ENCODE results near the gene KIDINS220.

DNA sequence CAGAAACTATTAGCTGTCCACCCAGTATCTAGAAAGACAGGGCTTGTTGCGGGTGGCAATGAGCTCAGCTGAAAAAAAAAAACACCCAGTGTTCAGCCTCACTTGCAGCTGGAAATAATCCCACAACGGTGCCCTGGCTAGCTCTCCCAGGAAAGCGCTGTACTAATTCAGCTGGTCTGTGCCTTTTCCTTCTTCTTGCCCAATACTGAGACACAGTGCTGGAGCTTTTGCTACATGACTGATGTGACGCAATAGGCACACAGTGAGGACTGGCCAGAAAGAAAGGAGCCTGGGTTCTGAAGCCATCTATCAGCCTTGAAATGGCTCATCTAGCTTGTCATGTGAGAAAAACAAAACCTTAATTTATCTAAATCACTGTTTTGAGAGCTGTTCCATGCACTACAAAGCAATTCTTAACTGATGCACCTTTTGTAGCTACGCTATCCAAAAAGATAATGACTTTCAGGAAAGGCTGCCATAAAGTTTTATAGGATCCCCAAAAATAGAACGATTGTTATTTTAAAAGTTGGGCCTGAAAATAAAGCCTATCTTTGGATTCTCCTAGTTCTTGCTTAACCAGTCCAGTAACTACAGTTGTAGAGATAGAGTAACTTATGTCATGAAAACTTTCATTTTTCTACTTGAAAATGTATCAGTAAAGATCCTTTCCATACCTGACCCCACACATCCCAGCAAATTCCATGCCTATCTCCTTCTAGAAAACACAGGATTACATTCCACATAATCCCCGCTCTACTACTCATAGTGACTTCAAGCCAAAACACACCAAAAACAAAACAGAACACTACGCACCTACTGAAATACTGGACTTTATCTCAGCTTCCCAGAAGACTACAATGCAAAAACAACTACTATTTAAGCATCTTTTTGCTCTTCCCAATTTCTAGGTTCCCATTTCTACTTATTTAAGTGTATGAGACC, 15.9 kb downstream of the KIDINS220 start:
- TF ChIP-seq MAZ (IDR thresholded peaks at IDR 0.05; ENCODE audit: borderline replicate concordance, low read depth, low read length), result no peak
- no peak for TF ChIP-seq MAZ (CRISPR knock-in tag; IDR thresholded peaks at IDR 0.05; ENCODE audit: low read depth)
- no peak for TF ChIP-seq RNF2 (conservative IDR thresholded peaks at IDR 0.05; ENCODE audit: low read depth)
- no peak for TF ChIP-seq ZBTB8A (CRISPR knock-in tag; IDR thresholded peaks at IDR 0.05; ENCODE audit: borderline replicate concordance, low read depth)
- TF ChIP-seq, protein P1, sequence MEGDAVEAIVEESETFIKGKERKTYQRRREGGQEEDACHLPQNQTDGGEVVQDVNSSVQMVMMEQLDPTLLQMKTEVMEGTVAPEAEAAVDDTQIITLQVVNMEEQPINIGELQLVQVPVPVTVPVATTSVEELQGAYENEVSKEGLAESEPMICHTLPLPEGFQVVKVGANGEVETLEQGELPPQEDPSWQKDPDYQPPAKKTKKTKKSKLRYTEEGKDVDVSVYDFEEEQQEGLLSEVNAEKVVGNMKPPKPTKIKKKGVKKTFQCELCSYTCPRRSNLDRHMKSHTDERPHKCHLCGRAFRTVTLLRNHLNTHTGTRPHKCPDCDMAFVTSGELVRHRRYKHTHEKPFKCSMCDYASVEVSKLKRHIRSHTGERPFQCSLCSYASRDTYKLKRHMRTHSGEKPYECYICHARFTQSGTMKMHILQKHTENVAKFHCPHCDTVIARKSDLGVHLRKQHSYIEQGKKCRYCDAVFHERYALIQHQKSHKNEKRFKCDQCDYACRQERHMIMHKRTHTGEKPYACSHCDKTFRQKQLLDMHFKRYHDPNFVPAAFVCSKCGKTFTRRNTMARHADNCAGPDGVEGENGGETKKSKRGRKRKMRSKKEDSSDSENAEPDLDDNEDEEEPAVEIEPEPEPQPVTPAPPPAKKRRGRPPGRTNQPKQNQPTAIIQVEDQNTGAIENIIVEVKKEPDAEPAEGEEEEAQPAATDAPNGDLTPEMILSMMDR (CRISPR knock-in tag; IDR thresholded peaks at IDR 0.05), result no peak
- TF ChIP-seq, protein P2, sequence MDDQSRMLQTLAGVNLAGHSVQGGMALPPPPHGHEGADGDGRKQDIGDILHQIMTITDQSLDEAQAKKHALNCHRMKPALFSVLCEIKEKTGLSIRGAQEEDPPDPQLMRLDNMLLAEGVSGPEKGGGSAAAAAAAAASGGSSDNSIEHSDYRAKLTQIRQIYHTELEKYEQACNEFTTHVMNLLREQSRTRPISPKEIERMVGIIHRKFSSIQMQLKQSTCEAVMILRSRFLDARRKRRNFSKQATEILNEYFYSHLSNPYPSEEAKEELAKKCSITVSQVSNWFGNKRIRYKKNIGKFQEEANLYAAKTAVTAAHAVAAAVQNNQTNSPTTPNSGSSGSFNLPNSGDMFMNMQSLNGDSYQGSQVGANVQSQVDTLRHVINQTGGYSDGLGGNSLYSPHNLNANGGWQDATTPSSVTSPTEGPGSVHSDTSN (CRISPR knock-in tag; IDR thresholded peaks at IDR 0.05; ENCODE audit: borderline replicate concordance), result no peak

Measured in HepG2 (cell line).